Measurements from ENCODE around the gene SARS1.

The SARS1 gene

DNA sequence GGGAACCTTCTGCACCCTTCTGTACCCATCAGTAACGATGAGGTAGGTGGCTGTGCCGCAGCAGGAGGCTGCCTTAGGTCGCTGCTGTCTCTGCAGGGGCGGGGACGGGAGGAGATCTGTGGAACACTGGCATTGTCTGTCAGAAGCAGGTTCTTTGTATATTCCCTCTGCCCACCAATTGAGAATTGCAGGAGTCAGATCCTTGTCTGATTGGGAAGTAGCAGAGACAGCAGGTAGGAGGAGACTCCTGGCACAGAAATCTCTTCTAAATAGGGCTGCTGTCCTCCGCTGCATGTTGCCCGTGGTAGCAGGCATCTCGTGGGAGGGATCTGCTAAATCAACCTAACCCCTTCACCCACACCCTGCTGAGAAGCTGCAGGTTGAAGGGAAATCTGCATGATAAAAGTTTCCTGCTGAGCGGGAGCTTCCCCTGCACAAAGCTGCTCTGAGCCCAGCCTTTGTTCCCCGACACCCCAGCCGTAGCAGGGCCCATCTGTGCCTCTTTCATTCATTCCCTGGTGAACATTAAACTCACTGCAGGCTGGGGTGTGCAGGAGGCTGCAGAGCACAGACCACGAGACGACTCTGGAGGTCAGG lies 15.9 kb downstream of the SARS1 start:
- DNase-seq, result no peak

DNA sequence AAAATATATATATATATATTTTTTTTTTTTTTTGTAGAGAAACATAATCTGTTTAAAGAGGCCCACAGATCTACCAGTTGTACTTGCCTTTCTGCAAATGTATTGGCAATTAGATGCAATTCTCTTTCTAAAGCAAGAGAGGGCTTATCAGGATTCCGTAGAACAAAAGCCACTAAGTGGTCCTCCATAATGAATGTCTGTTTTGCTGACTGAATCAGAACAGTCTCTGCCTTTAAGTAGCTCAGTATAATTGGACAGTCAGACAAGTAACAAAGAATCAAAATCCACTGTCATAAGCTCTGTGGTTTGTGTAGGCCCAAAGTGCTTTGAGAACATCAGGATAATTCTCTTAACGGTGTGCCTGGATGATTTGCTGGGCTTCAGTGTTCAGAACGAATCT lies 17.3 kb downstream of the SARS1 start:
- no peak for DNase-seq

DNA sequence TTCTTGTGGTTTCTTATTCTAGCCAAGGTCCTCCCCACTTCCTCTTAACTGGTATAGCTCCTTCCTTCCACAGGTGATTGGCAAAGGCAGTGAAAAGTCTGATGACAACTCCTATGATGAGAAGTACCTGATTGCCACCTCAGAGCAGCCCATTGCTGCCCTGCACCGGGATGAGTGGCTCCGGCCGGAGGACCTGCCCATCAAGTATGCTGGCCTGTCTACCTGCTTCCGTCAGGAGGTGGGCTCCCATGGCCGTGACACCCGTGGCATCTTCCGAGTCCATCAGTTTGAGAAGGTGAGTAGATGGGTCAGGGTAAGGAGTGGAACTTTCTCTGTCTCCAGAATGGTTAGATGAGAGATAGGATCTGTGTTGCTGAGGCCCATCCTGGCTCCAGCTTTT lies 21.4 kb downstream of the SARS1 start:
- DNase-seq, result no peak

DNA sequence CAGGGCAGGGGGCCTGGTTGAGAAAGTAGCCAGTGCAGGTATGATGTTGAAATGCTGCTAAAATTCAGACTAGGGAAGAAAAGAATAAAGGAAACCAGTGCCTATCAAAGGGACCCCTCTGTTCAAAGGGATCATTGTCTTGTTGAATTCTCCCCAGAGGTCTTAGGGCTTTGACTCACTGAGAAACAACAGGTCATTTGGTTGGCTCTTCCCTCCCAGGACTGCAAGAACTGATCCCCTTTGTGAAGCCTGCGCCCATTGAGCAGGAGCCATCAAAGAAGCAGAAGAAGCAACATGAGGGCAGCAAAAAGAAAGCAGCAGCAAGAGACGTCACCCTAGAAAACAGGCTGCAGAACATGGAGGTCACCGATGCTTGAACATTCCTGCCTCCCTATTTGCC lies 23.8 kb downstream of the SARS1 start:
- DNase-seq, result no peak

DNA sequence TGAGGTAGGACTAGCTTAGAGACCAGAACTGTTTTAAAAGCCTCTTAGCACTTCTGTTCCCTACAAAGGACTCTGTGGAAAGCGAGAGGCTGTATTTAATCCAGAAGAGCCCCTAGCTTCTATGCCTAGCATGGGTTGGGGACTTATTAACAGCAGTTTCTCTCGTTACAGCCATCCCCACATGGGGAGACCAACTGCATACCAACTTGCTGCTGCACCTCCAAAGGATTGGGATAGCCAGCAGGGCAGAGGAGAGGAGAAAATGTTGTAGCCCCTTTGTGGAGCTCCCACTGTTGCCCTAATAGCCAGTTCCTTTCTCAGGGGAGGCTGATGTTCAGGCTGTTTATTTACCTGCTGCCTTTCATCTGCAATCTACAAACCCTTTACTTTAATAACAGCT lies 24.7 kb downstream of the SARS1 start:
- DNase-seq, result no peak

DNA sequence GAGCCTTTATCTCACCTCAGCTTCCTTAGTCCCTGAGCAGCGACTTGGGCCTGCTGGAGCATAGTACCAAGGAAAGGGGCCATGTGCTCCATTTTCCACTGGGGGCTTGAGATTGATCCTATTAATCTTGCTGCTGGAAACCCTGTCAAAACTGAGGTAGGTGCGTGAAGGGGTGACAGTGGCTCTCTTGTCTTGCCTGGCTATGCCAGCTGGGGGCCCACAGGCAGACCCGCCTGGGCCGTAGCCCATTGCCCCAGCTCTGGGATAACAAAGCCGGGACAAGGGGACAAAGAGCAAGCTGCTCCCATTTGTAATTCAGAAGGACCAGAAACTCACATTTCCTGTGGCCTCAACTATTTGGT lies 25.3 kb downstream of the SARS1 start:
- no peak for DNase-seq

DNA sequence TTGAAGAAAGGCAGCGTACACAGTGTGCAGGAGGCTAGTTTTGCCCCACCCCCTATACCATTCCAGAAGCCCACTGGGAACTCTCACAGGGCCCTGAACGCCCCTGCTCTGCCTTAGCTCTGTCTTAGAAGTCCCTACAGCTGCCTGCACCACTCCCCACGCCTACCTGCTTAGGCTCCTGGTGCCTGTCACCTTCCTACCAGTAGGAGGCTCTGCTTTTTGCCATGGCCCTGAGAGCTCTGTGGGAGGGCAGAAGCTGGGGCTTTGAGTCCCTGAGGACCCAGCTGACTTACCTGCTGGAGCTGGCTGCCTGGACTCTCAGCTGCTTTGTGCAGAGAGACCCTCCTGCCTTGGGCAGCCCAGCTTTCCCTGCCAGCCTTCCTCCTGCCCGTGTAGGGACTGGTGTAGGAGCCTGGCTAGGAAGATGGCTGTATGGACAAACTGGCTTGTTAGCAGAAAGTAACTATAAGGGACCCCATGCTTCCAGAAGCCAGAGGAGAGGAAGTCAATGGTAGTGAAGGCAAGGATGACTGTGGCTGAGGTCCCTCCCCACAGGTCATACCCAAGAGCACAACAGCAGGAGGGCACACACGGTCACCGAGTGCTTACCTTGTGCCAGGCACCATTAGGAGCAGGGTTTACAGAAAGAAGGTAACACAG lies 25.8 kb downstream of the SARS1 start:
- no peak for DNase-seq

DNA sequence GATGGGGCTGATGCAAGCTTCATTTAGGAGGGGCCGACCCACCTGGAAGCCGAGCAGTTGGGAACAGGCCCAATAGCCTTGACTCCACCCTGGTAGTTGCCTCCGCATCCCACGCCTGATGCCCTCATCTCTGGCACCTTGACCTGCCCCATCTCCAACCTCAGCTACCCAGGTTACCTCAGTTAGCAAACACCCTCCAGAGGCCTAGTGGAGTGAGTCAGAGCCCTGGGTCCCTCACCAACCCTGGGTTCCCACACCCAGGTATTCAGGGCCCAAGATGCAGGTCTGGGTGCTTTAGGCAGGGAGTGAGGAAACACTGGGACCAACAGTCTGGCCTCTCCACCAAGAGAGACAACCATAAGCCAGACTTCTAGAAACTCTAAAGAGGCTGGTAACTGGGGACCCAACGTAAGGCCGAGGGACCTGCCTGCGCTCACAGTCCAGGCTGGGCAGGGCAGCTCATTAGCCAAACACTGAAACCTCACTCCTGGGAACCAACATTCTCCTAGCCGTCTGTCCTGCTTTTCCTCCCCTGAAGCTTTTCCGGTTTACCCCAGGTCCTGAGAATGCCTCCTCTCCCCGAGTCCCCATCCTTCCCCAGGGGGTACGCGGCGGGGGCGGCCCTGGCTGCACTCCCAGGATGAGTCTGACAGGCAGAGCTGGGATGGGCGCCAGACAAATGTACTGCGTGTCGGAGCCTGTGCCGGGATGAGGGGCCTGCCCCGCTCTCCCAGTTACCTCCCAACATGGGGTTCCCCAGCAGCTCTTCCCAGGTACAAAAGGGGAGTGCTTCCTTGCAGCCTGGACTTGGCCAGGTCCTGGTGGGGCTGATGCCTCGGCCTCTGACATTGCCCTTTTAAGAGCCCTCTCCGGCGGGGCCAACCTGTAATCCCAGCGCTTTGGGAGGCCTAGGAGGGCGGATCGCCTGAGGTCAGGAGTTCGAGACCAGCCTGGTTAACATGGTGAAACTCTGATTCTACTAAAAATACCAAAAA lies 26.7 kb downstream of the SARS1 start:
- peak; percentile 70 for DNase-seq

DNA sequence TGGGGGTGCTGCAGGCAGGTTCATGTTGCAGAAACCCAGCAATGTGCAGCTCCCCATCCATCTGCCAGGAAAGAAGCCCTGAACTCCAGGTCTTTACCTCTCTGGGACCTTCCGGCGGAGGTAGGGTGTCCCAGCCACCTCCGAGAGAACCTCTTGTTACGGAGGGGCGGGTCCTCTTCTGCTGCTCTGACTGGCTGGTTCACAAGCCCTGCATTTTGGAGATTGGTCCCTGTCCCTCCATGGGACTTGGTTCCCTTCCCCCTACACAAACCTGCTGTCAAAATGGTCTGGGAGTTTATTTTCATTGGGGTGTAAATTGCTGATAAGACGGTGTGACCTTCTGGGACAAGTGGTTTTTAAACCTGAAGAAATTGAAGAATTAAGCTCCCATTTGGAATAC lies 27.6 kb downstream of the SARS1 start:
- no peak for DNase-seq

DNA sequence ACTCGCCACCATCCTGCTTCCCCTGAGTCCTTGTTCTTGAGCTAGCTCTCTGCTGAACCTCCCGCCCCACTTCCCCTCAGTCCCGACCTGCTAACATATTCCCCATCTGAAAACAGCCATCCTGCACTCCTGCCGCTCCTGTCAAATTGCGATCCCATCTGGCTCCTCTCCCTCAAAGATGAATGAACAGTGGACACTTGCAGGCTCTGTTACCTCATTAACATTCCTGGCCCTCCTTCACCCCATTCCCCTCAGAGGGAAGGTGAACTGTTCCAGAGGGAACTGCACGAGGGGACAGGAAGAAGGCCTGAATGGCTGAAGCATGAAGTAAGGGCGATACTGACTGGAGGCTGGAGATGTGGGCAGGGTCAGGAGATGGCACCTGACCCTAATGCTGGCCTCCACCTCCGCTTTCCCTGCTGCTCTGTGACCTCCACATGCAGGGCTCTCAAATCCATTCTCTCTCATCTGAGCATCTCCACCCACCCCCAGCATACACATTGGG lies 28.2 kb downstream of the SARS1 start:
- no peak for DNase-seq

DNA sequence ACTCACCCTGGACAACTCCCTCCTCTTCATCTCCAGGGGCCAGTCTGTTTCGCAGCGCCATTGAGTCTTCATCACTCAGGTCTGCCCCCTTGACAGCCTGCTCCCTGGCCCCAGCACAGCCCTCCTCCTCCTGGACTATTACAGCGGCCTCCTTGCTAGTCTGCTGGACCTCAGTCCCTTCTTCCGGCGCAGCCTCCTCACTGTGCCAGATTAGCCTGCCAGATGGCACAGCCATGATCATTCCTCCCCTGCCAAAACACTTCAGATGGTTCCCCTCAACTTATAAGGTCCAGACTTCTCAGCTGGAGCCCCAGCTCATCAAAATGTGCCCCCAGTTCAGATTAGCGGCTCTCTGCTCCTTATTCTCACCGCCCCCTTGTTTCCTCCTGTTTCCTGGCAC lies 28.7 kb downstream of the SARS1 start:
- DNase-seq, result peak; percentile 77

DNA sequence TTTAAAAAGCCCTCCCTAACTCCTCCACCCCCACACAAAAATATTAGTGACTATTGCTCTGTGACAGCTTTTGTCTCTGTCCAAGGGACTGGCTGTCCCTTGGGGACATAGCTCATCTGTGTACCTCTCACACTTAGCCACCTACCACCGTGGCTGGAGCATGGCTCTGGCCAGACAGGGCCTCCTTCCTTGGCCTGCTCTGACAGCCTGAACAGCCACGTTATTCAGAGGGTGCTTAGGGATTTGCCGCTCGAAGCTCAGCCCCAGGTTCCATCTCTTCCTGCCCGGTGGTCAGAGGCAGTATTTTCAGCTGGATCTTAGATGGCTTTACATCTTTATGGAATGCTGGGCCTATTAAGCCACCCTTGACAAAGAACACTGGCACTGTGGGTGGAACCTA lies 29.5 kb downstream of the SARS1 start:
- no peak for DNase-seq

DNA sequence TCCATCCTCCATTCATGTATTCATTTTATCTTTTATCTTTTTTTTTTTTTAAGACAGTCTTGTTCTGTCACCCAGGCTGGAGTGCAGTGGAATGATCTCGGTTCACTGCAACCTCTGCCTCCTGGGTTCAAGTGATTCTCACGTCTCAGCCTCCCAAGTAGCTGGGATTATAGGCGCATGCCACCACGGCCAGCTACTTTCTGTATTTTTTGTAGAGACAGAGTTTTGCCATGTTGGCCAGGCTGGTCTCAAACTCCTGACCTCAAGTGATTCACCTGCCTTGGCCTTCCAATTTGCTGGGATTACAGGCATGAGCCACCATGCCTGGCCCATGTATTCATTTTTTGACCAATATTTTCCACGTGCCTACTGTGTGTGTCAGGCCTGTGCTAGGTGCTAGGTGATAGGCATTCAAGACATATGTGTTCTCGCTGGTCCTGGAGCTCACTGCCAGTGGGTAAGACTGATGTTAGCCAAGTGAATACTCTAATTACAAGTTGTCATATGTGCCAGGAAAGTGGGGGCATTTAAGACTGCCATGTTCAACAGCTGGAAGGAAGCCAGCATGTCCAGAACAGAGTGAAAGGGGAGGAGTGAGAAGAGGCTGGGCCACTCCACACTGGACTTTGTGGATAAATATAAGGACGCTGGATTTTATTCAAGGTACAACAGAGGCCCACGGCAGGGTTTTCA lies 30.3 kb downstream of the SARS1 start:
- DNase-seq, result peak; percentile 71

DNA sequence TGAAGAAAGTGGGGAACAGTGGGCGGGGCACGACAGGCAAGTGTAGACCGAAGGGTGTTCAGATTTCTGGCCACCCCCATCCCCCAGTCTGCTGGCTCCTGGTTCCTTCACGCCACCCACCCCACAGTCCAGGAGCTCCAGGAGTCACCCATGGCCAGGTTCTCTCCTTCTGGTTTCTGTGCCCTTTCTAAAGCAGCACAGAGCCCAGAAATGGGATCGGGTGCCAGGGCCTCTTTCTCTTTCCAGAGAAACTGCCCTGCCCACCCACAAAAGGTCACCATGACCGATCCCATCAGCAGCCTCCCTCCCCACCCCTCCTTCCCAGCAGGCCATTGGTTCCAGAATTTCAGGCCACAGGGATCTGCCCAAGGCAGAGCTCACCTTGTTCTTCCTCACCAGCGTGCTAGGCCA lies 32.4 kb downstream of the SARS1 start:
- no peak for DNase-seq

DNA sequence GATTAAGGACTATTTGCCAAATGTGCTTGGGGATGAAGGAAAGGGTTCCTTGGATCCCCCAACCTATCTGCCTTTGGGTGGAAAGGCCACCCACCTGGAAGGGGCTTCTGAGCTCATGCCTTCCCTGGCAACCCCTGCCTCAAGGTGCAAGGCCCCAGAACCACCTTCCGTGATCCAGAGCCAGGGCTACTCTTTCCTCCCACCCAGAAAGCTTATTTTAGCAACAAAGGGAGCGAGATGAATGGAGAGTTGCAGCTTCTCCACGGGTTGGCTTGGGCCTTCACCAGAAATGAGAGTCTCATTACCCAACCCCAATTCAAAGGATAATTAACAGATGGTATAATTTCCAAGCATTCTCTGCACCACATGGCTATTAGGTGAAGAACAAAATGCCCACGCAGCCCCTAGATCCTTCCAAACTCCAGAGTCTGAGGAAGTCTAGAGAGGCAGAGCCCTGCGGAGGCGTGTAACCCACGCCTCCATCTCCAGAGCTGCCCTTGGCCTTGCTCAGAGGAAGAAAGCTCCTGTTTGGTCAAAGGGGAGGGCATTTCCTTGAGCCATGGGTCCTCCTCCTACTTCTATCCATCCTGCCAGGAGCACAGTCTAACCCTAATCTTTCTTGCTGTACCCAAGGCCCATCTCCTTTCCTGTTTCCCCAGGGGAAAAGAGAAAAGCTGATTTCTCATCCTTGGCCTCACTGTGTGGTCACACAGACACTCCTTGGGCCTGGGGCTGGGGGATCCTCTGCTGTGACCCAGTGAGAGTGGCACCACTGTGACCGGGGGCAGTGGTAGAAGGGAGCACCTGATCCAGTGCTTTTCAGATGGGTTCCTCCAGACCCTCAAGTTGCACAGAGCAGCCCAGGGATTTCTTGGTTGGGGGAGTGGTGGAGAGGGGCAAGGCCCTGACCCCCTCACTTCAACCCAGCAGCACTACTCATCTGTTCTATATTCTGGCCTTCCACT lies 34.0 kb downstream of the SARS1 start:
- DNase-seq, result no peak

DNA sequence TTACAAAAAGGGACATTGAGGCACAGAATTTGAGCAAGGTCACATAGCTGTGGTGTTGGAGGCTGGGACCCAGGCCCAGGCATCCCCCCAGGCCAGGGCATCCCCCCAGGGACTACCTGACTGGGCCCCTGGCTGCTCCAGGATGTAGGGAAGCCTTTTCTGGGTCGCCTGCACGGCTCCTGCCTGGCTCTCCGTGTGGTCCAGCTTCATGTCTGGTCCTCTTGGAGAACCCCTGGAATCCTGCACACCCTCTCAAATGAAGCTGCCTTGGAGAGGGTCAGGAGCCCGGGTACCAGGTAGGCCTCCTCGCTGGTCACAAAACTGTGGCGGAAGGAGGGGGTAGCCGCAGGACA lies 34.7 kb downstream of the SARS1 start:
- DNase-seq, result no peak

DNA sequence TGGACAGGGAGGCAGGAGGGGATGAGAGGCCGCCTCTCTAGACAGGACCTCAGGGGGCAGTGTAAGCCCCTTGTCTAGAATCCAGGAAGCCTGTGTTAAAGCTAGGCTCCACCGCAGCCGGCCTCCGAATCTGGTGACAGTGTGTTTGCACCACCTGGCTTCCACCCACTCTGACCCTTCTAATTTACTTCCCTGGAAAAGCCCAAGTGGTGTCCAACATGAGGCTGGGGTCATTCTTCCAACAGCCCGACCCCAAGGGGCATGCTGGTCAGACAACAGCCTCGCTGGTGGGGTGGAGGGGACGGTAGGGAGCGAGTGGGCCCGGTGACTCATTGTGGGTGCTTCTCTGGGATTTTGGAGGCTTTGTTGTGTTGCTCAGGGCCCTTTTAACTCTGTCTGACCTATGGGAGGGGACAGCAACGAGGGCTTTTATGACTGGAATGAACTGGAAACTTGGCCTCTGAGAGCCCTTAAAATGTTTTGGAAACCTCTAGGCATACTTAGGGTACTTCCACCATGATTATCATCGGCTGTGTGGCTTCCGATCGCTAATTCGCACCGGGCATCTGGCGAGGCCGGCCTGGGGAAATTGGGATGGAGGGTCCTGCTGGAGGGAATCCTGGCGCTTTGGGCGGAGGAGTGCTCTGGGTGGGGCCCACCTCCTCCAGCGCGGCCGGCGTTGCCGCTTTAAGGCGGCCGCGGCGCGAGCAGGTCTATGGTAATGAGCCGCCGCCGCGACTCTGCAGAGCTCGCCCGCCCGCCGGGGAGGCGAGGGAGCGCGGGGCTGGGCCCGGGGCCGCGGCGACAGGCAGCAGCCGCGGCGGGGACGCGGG lies 35.3 kb downstream of the SARS1 start, which contains the start of gene CELSR2:
CELSR2 (plus strand) TSS at position 743 of the 833 bp plus-strand sequence. CDS start 541 bp downstream, outside the sequence.
- peak; percentile 53 for DNase-seq

DNA sequence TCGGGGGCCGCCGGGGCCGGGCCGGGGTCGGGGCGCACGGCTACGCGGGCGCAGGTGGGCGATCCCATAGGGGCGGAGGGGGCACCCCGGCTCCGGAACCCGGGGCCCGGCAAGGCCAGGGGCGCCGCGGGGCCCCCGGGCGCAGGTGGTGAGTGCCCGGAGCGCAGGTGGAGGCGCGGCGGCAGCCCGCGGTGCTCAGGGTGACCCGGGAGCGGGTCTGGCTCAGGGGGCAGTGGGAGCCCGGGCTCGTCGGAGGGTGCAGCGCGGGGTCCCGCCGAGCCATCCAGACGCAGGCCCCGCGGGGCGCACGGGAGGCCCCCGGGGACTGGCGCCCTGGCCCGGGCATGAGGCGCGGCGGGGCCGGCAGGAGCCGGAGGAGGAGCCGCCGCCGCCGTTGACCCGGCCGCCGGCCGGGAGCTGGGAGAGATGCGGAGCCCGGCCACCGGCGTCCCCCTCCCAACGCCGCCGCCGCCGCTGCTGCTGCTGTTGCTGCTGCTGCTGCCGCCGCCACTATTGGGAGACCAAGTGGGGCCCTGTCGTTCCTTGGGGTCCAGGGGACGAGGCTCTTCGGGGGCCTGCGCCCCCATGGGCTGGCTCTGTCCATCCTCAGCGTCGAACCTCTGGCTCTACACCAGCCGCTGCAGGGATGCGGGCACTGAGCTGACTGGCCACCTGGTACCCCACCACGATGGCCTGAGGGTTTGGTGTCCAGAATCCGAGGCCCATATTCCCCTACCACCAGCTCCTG lies 36.1 kb downstream of the SARS1 start:
- no peak for DNase-seq

DNA sequence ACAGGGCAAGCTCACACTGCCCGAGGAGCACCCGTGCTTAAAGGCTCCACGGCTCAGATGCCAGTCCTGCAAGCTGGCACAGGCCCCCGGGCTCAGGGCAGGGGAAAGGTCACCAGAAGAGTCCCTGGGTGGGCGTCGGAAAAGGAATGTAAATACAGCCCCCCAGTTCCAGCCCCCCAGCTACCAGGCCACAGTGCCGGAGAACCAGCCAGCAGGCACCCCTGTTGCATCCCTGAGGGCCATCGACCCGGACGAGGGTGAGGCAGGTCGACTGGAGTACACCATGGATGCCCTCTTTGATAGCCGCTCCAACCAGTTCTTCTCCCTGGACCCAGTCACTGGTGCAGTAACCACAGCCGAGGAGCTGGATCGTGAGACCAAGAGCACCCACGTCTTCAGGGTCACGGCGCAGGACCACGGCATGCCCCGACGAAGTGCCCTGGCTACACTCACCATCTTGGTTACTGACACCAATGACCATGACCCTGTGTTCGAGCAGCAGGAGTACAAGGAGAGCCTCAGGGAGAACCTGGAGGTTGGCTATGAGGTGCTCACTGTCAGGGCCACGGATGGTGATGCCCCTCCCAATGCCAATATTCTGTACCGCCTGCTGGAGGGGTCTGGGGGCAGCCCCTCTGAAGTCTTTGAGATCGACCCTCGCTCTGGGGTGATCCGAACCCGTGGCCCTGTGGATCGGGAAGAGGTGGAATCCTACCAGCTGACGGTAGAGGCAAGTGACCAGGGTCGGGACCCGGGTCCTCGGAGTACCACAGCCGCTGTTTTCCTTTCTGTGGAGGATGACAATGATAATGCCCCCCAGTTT lies 36.9 kb downstream of the SARS1 start:
- DNase-seq, result no peak

Data from NCI-H446 treated with DMSO at 0.1 percent for 48 hours (cell line).